Hepatocyte (in vitro differentiated cells): Measurements from ENCODE around the gene TMEM150C. TPM values are rescaled to one million over a fixed set of nuclear protein-coding genes. Genes with fewer than 3 reads are reported as not detected.

ENCODE experiments used
- DNase-seq: peaks from one replicate; pipeline ENCODE4 v3.0.0-alpha.2; 2016; ENCODE audit warnings: low spot score
- H2AFZ ChIP-seq: fragments of 200-600 bp; sonication (generic); 2 replicates; pipeline ENCODE4 v1.6.0; 2016; ENCODE audit warnings: antibody characterized with exemption, mild to moderate bottlenecking
- H3K27ac ChIP-seq: fragments of 200-600 bp; sonication (generic); 2 replicates; pipeline ENCODE4 v1.5.1; 2016; ENCODE audit warnings: mild to moderate bottlenecking
- H3K27me3 ChIP-seq: fragments of 200-600 bp; sonication (generic); 2 replicates; pipeline ENCODE4 v1.6.1; 2016
- H3K36me3 ChIP-seq: fragments of 200-600 bp; sonication (generic); replicated peaks from 2 replicates; pipeline ENCODE4 v1.5.1; 2016; ENCODE audit warnings: low read depth; ENCODE audit not compliant: insufficient read depth
- H3K4me1 ChIP-seq: fragments of 200-600 bp; sonication (generic); 2 replicates; pipeline ENCODE4 v1.5.1; 2016; ENCODE audit warnings: mild to moderate bottlenecking, moderate library complexity; ENCODE audit not compliant: insufficient read depth
- H3K4me2 ChIP-seq: fragments of 200-600 bp; sonication (generic); 2 replicates; pipeline ENCODE4 v1.6.0; 2016
- H3K4me3 ChIP-seq: fragments of 200-600 bp; sonication (generic); 2 replicates; pipeline ENCODE4 v1.5.1; 2016; ENCODE audit warnings: mild to moderate bottlenecking
- H3K79me2 ChIP-seq: fragments of 200-600 bp; sonication (generic); 2 replicates; pipeline ENCODE4 v1.6.0; 2017; ENCODE audit warnings: mild to moderate bottlenecking
- H3K9me2 ChIP-seq: fragments of 200-600 bp; sonication (generic); replicated peaks from 2 replicates; pipeline ENCODE4 v1.6.0; 2017; ENCODE audit warnings: mild to moderate bottlenecking; ENCODE audit not compliant: insufficient read depth
- H3K9me3 ChIP-seq: fragments of 200-600 bp; sonication (generic); 2 replicates; pipeline ENCODE4 v1.5.1; 2016; ENCODE audit warnings: low read depth, mild to moderate bottlenecking
- H4K20me1 ChIP-seq: fragments of 200-600 bp; sonication (generic); 2 replicates; pipeline ENCODE4 v1.6.0; 2016; ENCODE audit warnings: mild to moderate bottlenecking; ENCODE audit not compliant: insufficient read depth, poor library complexity, severe bottlenecking
- CTCF ChIP-seq: fragments of 200-600 bp; sonication (generic); IDR thresholded peaks from 2 replicates; pipeline ENCODE4 v1.5.1; 2016; ENCODE audit warnings: antibody characterized with exemption, mild to moderate bottlenecking; ENCODE audit not compliant: poor library complexity
- EZH2 ChIP-seq: fragments of 200-600 bp; sonication (generic); IDR thresholded peaks from 2 replicates; pipeline ENCODE4 v1.6.1; 2016; ENCODE audit warnings: antibody characterized with exemption, mild to moderate bottlenecking, borderline replicate concordance
- EZH2phosphoT487 ChIP-seq: fragments of 200-600 bp; sonication (generic); IDR thresholded peaks from one replicate; pipeline ENCODE4 v1.6.1; 2018; ENCODE audit warnings: antibody characterized with exemption, mild to moderate bottlenecking, low read depth, moderate library complexity; ENCODE audit not compliant: unreplicated experiment, severe bottlenecking
- WGBS: methylation state at CpG from one replicate; pipeline ENCODE4 v1.1.6; 2016; ENCODE audit warnings: low lambda C conversion rate; ENCODE audit errors: missing lambda C conversion rate; 5-methylcytosine and 5-hydroxymethylcytosine counted together
- polyA plus RNA-seq: library from polyadenylated mRNA; unstranded; fragments of >200 nt; fragmentation: Nextera tagmentation; extraction: Ambion mirVana; gene quantifications from 2 replicates; pipeline ENCODE4 v1.2.1, GENCODE V29; 2016
- total RNA-seq: library from RNA; depleted of rRNA; stranded (reverse); fragments of >200 nt; gene quantifications from 2 replicates; pipeline ENCODE4 v1.2.3, GENCODE V29; 2014

Gene TMEM150C
- total and polyA plus RNA-seq, 2 experiments from 2014 or later: 3.3 to 4.5 TPM

GRCh38 chr4:82606622-82607021 is 44.8 kb upstream of the TMEM150C start:
- TF ChIP-seq EZH2 (no peak), CTCF (no peak), EZH2phosphoT487 (no peak)
- WGBS: 94% methylated on average over 7 of the region's 7 CpGs

DNA sequence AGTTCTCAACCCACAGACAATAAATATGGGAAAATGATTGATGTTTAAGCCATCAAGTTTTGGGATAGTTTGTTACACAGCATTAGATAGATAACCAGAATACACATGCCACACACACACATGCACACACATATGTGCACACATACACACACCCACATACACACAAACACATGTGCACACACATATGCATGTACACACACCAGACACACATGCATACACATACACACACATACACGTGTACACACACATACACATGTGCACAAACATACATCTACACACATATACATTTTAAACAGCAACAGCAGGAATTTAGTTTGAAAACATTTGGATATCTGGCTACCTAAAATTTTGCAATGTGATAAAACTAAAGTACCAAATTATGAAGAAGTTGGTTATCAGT is 42.7 kb upstream of the TMEM150C start:
- Histone ChIP-seq H3K9me2 (no peaks in the 10 kb centered on the region), H3K27me3 (no peaks in the 10 kb centered on the region), H3K4me3 (no peak overlapping the region), H3K4me1 (no peaks in the 10 kb centered on the region), H3K79me2 (no peaks in the 10 kb centered on the region), H3K36me3 (no peaks in the 10 kb centered on the region), H3K27ac (no peak overlapping the region), H3K9me3 (no peaks in the 10 kb centered on the region), H4K20me1 (no peaks in the 10 kb centered on the region), H2AFZ (no peak overlapping the region), H3K4me2 (no peak overlapping the region)
- no peak for DNase-seq
- WGBS: 95% methylated on average over 1 of the region's 1 CpG
- TF ChIP-seq CTCF (no peak), EZH2 (no peak), EZH2phosphoT487 (no peak)

More at GRCh38 chr4:82606622-82607021, 44.8 kb upstream of the TMEM150C start:
- no peak for DNase-seq
- no peak overlapping the region for H3K4me3 ChIP-seq
- H2AFZ ChIP-seq: no peak overlapping the region
- H3K9me3 ChIP-seq: no peaks in the 10 kb centered on the region
- H3K4me2 ChIP-seq: no peak overlapping the region
- no peaks in the 10 kb centered on the region for H3K9me2 ChIP-seq
- H3K36me3 ChIP-seq: no peaks in the 10 kb centered on the region
- H3K27me3 ChIP-seq: no peaks in the 10 kb centered on the region
- no peak overlapping the region for H3K27ac ChIP-seq
- H3K79me2 ChIP-seq: no peaks in the 10 kb centered on the region
- no peaks in the 10 kb centered on the region for H4K20me1 ChIP-seq
- H3K4me1 ChIP-seq: no peaks in the 10 kb centered on the region

DNA sequence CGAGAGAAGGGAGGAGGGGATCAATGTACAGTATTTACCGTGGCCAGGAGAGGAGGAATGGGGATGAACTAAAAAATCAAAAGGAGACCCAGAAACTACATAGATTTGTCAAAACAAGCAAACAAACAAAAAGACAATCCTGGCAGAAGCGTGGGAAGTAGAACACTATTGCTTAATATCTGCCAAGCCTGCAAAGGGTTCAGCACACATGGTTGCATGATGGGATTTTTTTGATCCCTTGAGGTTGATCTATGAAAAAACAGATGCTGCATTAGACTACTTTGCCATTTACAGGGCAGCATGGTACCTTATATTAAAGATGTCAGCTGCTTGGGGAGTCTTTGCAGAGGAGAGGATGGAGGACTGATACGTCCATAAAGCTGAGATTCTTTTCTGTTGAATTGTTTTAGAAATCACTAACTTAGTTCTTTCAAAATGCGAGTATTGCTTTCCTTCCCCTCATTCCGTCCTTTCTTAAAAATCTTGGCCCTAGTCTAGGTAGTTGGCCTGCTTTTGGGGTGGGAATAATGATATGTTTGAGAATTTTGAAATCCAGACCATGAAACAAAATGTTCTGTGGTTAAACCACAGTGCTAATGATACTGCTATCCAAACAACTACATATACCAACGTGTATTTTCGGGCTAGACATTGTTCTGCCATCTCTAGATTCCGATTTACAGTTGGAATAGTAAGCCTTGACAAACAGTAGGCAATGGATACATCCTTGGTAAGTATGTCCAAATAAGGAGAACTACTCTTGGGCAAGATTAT is 39.6 kb upstream of the TMEM150C start:
- Histone ChIP-seq H3K9me2 (no peaks in the 10 kb centered on the region), H3K27me3 (no peaks in the 10 kb centered on the region), H3K79me2 (no peaks in the 10 kb centered on the region), H3K9me3 (no peaks in the 10 kb centered on the region), H3K36me3 (no peaks in the 10 kb centered on the region), H3K4me1 (no peaks in the 10 kb centered on the region), H3K4me3 (no peak overlapping the region), H3K4me2 (no peak overlapping the region), H2AFZ (no peak overlapping the region), H4K20me1 (no peaks in the 10 kb centered on the region), H3K27ac (no peak overlapping the region)
- no peak for DNase-seq
- no peak for TF ChIP-seq EZH2phosphoT487
- no peak for TF ChIP-seq EZH2
- TF ChIP-seq CTCF: no peak
- 90% methylated on average over 9 of the region's 9 CpGs for WGBS
